HAP-1 (cell line): ENCODE measurements around the gene STXBP5L.
"Not testable (repeated sequence)": the region's sequence is repeated elsewhere in the genome, so short reads cannot be mapped to it uniquely, and the experiment has no call there.

Experiments
- DNase-seq, 2 experiments: peaks; one replicate each; pipeline ENCODE4 v3.0.0-alpha.2; 2016 to 2020; ENCODE audit warnings: low spot score in 2 of 2
- H3K27me3 ChIP-seq: fragments of 250-450 bp; sonication (Bioruptor Pico); 2 replicates; pipeline ENCODE4 v1.5.1; 2020; ENCODE audit warnings: low read depth, mild to moderate bottlenecking, moderate library complexity
- H3K36me3 ChIP-seq: fragments of 250-450 bp; sonication (Bioruptor Pico); replicated peaks from 2 replicates; pipeline ENCODE4 v1.5.1; 2020; ENCODE audit warnings: mild to moderate bottlenecking
- H3K4me1 ChIP-seq: fragments of 250-450 bp; sonication (Bioruptor Pico); 2 replicates; pipeline ENCODE4 v1.5.1; 2020; ENCODE audit warnings: mild to moderate bottlenecking
- H3K4me3 ChIP-seq: fragments of 250-450 bp; sonication (Bioruptor Pico); 2 replicates; pipeline ENCODE4 v1.5.1; 2020; ENCODE audit warnings: mild to moderate bottlenecking, moderate library complexity
- H3K9me3 ChIP-seq: fragments of 250-450 bp; sonication (Bioruptor Pico); 2 replicates; pipeline ENCODE4 v1.5.1; 2020; ENCODE audit warnings: mild to moderate bottlenecking, moderate library complexity
- in situ Hi-C: fragments of 300-500 bp; cut with MboI; formaldehyde crosslinking; loops from 3 replicates; pipeline ENCODE4 v1.14.3; 2020; ENCODE audit warnings: low sequenced_read_pairs, inconsistent platforms, mixed read lengths

Gene STXBP5L

DNA sequence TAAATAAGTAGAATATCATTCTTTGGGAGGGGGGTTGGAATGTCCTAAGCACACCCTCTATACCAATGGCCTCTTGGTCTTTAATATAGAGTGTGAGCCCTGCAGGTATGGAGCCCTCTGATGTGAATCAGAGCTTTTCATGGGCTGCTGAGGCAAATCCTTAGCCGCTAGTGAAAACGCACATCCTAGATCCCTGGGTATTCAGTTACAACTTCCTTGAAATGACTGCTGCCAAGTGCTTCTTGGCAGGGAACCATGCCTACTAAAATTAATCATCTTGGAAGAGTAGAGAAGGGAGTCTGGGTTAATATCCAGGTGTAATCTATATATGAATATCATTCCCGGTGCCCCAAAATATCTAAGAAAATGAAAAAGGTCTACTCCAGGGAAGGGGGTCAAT lies 528.6 kb downstream of the STXBP5L start:
- H3K9me3 ChIP-seq = no peaks in the 10 kb centered on the region
- no peak overlapping the region for H3K4me3 ChIP-seq
- DNase-seq = no peak
- H3K4me1 ChIP-seq = no peaks in the 10 kb centered on the region
- in situ Hi-C loops = no loop called here
- H3K36me3 ChIP-seq = peaks cover 57% of the 10 kb centered on the region
- H3K27me3 ChIP-seq = no peaks in the 10 kb centered on the region

DNA sequence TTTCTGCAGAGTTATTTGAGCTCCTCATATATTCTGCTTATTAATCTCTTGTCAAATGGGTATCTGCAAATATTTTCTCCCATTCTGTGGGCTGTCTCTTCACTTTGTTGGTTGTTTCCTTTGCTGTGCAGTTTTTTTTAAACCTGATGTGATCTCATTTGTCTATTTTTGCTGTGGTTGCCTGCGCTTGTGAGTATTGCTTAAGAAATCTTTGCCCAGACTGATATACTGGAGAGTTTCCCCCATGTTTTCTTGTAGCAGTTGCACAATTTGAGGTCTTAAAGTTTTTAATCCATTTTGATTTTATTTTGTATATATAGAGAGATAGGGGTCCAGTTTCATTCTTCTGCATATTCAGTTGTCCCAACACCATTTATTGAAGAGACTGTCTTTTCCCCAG lies 535.5 kb downstream of the STXBP5L start:
- in situ Hi-C loops = no loop called here
- Histone ChIP-seq H3K4me3 (no peak overlapping the region), H3K9me3 (no peaks in the 10 kb centered on the region), H3K27me3 (no peaks in the 10 kb centered on the region), H3K4me1 (no peaks in the 10 kb centered on the region), H3K36me3 (peaks cover 32% of the 10 kb centered on the region)
- no peak for DNase-seq

DNA sequence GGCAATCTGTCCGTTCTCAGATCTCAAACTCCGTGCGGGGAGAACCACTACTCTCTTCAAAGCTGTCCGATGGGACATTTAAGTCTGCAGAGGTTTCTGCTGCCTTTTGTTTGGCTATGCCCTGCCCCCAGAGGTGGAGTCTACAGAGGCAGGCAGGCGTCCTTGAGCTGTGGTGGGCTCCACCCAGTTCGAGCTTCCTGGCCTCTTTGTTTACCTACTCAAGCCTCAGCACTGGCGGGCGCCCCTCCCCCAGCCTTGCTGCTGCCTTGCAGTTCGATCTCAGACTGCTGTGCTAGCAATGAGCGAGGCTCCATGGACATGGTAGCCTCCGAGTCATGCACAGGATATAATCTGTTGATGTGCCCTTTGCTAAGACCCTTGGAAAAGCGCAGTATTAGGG lies 543.7 kb downstream of the STXBP5L start:
- peaks cover 22% of the 10 kb centered on the region for H3K36me3 ChIP-seq
- in situ Hi-C loops = not testable (repeated sequence)

DNA sequence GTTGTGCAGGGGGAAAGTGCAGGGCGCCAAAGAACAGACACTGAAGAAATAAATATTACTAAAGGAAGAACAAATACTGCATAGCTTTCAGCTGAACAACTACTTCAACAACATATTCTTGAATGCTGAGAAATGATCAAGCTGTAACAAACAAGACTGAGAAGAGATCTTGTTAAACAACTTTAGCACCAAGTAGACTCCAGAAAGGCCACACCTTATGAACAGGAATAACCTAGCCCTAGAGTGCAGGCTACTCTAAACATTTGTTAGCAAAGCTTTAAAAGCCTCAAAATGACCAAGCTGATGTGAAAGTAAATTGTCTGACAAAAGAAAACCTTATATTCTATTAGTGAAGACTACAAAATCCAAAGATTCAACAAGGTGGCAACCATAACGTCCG lies 554.6 kb downstream of the STXBP5L start:
- no peaks in the 10 kb centered on the region for H3K4me1 ChIP-seq
- no peaks in the 10 kb centered on the region for H3K9me3 ChIP-seq
- H3K27me3 ChIP-seq = no peaks in the 10 kb centered on the region
- in situ Hi-C loops = no loop called here
- H3K36me3 ChIP-seq = peaks cover 64% of the 10 kb centered on the region
- DNase-seq = no peak
- H3K4me3 ChIP-seq = no peak overlapping the region

More for the DNA sequence above, 543.7 kb downstream of the STXBP5L start:
- peak in 1 of 2 experiments; percentile 40 for DNase-seq
- H3K27me3 ChIP-seq, H3K9me3 ChIP-seq, H3K4me1 ChIP-seq, H3K4me3 ChIP-seq: not testable (repeated sequence)

GRCh38 chr3:121463745-121464144 lies 555.7 kb downstream of the STXBP5L start:
- H3K4me3 ChIP-seq = no peak overlapping the region
- no peaks in the 10 kb centered on the region for H3K9me3 ChIP-seq
- H3K36me3 ChIP-seq = peaks cover 71% of the 10 kb centered on the region
- in situ Hi-C loops = no loop called here
- no peak for DNase-seq
- H3K27me3 ChIP-seq = no peaks in the 10 kb centered on the region
- H3K4me1 ChIP-seq = no peaks in the 10 kb centered on the region

DNA sequence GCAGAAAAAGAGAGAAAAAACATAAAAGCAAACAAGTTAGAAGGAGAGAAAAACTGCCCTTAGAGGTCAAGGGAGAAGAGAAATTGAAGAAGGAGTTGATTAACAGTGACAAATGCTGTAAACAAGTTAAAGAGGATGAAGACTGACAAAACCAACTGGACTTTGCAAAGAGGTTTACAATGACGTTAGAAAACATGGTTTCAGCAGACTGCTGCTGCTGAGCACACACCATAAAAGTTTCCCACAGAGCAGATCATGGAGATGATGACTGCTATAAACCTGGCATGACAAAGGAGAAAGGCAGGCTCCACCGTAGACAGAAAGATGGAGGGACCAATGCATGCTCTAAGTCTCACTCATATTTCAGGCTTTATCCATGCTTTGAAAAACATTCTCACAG lies 559.1 kb downstream of the STXBP5L start:
- Histone ChIP-seq H3K4me3 (no peak overlapping the region), H3K4me1 (no peaks in the 10 kb centered on the region), H3K27me3 (no peaks in the 10 kb centered on the region), H3K36me3 (peaks cover 80% of the 10 kb centered on the region), H3K9me3 (no peaks in the 10 kb centered on the region)
- in situ Hi-C loops = no loop called here
- no peak for DNase-seq

GRCh38 chr3:121473001-121473400 lies 565.0 kb downstream of the STXBP5L start:
- DNase-seq = no peak
- no peaks in the 10 kb centered on the region for H3K27me3 ChIP-seq
- in situ Hi-C loops = no loop called here
- no peak overlapping the region for H3K4me3 ChIP-seq
- no peaks in the 10 kb centered on the region for H3K9me3 ChIP-seq
- peaks cover 82% of the 10 kb centered on the region for H3K36me3 ChIP-seq
- H3K4me1 ChIP-seq = no peaks in the 10 kb centered on the region
